Esophagus muscularis mucosa (tissue), 4 donors: Measurements from ENCODE around the gene CDC37L1. TPM values are rescaled to one million over a fixed set of nuclear protein-coding genes. Genes with fewer than 3 reads are reported as not detected.

ENCODE experiments used
- DNase-seq: peaks from one replicate; pipeline ENCODE4 v3.0.0-alpha.2; 2017; ENCODE audit errors: extremely low spot score
- H3K27ac ChIP-seq, 4 donors: fragments of 200-600 bp; sonication (generic); replicated peaks in 1 of 4; 1 replicate in 3 of 4; 2 replicates in 1 of 4; pipeline ENCODE4 v1.5.1; 2016 to 2019; ENCODE audit warnings: mild to moderate bottlenecking in 1 of 4
- H3K27me3 ChIP-seq, 4 donors: fragments of 200-600 bp; sonication (generic); one replicate each; pipeline versions ENCODE4 v1.5.1 to v1.6.0; 2016 to 2019
- H3K36me3 ChIP-seq, 4 donors: fragments of 200-600 bp; sonication (generic); one replicate each; pipeline ENCODE4 v1.5.1; 2016 to 2019
- H3K4me1 ChIP-seq, 4 donors: fragments of 200-600 bp; sonication (generic); one replicate each; pipeline ENCODE4 v1.5.1; 2016 to 2019
- H3K4me3 ChIP-seq, 4 donors: fragments of 200-600 bp; sonication (generic); 1 replicate in 2 of 4; 2 replicates in 2 of 4; pipeline ENCODE4 v1.5.1; 2016 to 2019; ENCODE audit warnings: mild to moderate bottlenecking in 4 of 4, moderate library complexity in 1 of 4
- H3K9me3 ChIP-seq, 4 donors: fragments of 200-600 bp; sonication (generic); 1 replicate in 3 of 4; 2 replicates in 1 of 4; pipeline ENCODE4 v1.5.1; 2016 to 2019
- EP300 ChIP-seq: sonication (generic); formaldehyde crosslinking; IDR thresholded peaks from one replicate; pipeline ENCODE4 v1.6.1; 2017; ENCODE audit warnings: antibody characterized with exemption
- POLR2A ChIP-seq: fragments of 450-650 bp; IDR thresholded peaks from one replicate; pipeline ENCODE4 v1.6.1; 2017; ENCODE audit warnings: antibody characterized with exemption, moderate library complexity, mild to moderate bottlenecking, low read depth
- POLR2AphosphoS5 ChIP-seq, 2 donors: sonication (generic); formaldehyde crosslinking; IDR thresholded peaks; one replicate each; pipeline ENCODE4 v1.6.1; 2017; ENCODE audit warnings: antibody characterized with exemption in 2 of 2
- WGBS: methylation state at CpG from one replicate; pipeline ENCODE4 v1.1.5; 2018; 5-methylcytosine and 5-hydroxymethylcytosine counted together
- intact Hi-C: fragments of 100-400 bp; cut with DNase I; formaldehyde crosslinking; loops from one replicate; pipeline ENCODE4 v1.15.1; 2023
- total RNA-seq, 4 donors: library from RNA; depleted of rRNA; stranded (reverse); fragments of >200 nt; gene quantifications; one replicate each; pipeline versions ENCODE4 v1.1.0 to v1.2.1, GENCODE V29; 2016
- TF ChIP-seq, protein P1 (sequence below), 3 experiments: fragments of 200-600 bp in 2 of 3; fragments of 450-650 bp in 1 of 3; sonication (generic) in 2 of 3; IDR thresholded peaks; one replicate each; pipeline ENCODE4 v1.5.1; 2017 to 2019; ENCODE audit warnings: antibody characterized with exemption in 3 of 3, mild to moderate bottlenecking in 2 of 3, moderate library complexity in 1 of 3

The CDC37L1 gene
- total RNA-seq, 4 donors from 2014 or later, result 78.3 to 115 (median 86.4) TPM

DNA sequence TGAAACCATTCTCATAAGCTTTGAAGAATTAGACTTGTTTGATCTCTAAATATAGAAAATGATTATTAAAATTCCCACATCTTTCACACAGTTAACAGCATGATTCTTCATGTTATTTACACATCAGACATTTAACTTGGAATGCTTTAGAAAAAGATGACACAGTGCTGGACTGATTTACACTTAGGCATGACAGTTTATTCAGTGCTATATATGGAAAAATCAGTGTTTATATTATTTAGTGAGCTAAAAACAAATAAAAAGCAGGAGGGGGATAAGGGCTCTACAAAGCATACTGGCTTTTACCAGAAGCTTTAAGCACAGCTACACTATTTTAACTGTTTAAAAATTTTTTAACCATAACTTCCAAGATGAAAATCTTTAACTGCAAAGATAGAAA, 30.0 kb downstream of the CDC37L1 start:
- Histone ChIP-seq H3K4me1 (peaks cover 0 to 11% (median 7%) of the 10 kb centered on the region in 4 donors), H3K36me3 (peaks cover 0 to 82% (median 45%) of the 10 kb centered on the region in 4 donors), H3K4me3 (no peak overlapping the region), H3K27ac (no peak overlapping the region), H3K9me3 (no peaks in the 10 kb centered on the region), H3K27me3 (no peaks in the 10 kb centered on the region)
- no peak for DNase-seq
- intact Hi-C loops, result no loop called here
- no peak for TF ChIP-seq POLR2A
- TF ChIP-seq EP300, result no peak
- TF ChIP-seq, protein P1, sequence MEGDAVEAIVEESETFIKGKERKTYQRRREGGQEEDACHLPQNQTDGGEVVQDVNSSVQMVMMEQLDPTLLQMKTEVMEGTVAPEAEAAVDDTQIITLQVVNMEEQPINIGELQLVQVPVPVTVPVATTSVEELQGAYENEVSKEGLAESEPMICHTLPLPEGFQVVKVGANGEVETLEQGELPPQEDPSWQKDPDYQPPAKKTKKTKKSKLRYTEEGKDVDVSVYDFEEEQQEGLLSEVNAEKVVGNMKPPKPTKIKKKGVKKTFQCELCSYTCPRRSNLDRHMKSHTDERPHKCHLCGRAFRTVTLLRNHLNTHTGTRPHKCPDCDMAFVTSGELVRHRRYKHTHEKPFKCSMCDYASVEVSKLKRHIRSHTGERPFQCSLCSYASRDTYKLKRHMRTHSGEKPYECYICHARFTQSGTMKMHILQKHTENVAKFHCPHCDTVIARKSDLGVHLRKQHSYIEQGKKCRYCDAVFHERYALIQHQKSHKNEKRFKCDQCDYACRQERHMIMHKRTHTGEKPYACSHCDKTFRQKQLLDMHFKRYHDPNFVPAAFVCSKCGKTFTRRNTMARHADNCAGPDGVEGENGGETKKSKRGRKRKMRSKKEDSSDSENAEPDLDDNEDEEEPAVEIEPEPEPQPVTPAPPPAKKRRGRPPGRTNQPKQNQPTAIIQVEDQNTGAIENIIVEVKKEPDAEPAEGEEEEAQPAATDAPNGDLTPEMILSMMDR (IDR thresholded peaks at IDR 0.05), result no peak

DNA sequence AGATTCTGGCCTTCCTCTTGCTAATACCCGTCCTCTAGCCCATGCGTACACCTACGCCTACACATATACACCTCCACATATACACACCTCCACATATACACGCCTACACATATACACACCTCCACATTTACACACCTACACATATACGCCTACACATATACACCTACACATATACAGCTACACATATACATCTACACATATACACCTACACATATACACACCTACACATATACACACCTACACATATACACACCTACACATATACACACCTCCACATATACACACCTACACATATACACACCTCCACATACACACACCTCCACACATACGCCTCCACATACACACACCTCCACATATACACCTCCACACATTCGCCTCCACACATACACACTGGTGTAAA, 34.5 kb downstream of the CDC37L1 start:
- peaks cover 32 to 89% (median 68%) of the 10 kb centered on the region in 4 donors for H3K36me3 ChIP-seq
- DNase-seq, result no peak
- WGBS, result 71% methylated on average over 7 of the region's 7 CpGs
- H3K9me3 ChIP-seq, result no peaks in the 10 kb centered on the region
- no peaks in the 10 kb centered on the region for H3K27me3 ChIP-seq
- no peak overlapping the region for H3K27ac ChIP-seq
- no peak for TF ChIP-seq POLR2A
- TF ChIP-seq, protein P1 (IDR thresholded peaks at IDR 0.05), result no peak
- no peak for TF ChIP-seq EP300
- intact Hi-C loops, result no loop called here
- H3K4me1 ChIP-seq, result peaks cover 0 to 10% (median 5%) of the 10 kb centered on the region in 4 donors
- H3K4me3 ChIP-seq, result no peak overlapping the region

DNA sequence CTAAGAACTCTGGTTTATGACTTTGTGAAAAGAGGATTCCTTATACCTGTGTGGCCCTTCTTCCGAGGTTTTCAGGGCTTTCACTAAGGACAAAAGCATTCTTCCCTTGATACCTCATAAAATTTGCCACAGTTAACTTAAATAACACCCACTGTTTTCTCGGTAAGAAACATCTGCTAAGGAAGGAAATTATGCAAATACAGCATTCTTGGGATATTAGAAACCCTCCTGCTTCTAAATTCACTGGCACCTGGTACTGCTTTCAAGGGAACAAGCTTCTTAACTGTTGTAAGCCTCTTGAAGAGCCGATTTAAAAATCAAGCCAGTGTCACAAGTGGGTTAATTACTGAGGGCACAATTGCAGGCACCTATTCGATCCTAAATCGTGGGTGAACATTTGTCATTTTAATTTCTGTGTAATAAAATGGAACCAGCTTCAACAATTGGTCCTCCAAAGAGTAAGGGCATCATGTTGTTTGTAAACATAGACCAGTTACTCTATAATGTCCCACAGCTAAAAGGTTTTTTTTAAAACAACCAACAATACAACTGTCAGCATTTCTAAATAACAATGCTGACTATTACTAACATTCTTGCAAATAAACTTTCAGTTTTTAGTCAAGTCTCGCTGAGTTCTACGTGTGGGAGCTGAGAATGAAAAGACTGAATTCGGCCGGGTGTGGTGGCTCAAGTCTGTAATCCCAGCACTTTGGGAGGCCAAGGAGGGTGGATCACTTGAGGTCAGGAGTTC, 35.1 kb downstream of the CDC37L1 start:
- TF ChIP-seq POLR2AphosphoS5 (IDR thresholded peaks at IDR 0.05) (no peak), EP300 (no peak), POLR2A (no peak)
- TF ChIP-seq, protein P1 (IDR thresholded peaks at IDR 0.05), result no peak
- Histone ChIP-seq H3K27me3 (no peaks in the 10 kb centered on the region), H3K27ac (no peak overlapping the region), H3K4me1 (peaks cover 0 to 4% (median 2%) of the 10 kb centered on the region in 4 donors), H3K9me3 (no peaks in the 10 kb centered on the region), H3K36me3 (peaks cover 35 to 94% (median 74%) of the 10 kb centered on the region in 4 donors), H3K4me3 (no peak overlapping the region)
- intact Hi-C loops, result no loop called here
- DNase-seq, result no peak
- WGBS, result 86% methylated on average over 9 of the region's 9 CpGs

DNA sequence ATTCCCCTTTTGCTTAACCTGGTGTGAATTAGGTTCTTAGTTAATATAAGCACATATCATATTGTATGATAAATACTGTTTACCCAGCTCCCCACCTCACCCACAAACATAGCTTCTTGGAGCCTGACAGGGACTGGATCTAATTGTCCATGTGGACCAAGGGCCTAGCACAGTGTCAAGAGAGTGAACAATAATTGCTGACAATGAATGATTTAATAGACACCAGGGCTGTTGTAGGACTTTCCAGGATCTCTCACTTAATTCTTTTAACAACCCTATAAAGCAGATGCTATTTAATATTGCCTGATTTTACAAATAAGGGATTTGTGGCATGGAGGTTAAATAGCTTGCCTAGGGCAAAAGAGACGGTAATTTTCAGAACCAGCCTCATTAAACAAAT, 36.8 kb downstream of the CDC37L1 start:
- peaks cover 36 to 89% (median 72%) of the 10 kb centered on the region in 4 donors for H3K36me3 ChIP-seq

More for the DNA sequence above, 36.8 kb downstream of the CDC37L1 start:
- TF ChIP-seq, protein P1 (IDR thresholded peaks at IDR 0.05), result no peak
- TF ChIP-seq EP300, result no peak
- no peak for TF ChIP-seq POLR2A
- no peak for TF ChIP-seq POLR2AphosphoS5 (IDR thresholded peaks at IDR 0.05)
- intact Hi-C loops, result no loop called here
- Histone ChIP-seq H3K4me3 (no peak overlapping the region), H3K9me3 (no peaks in the 10 kb centered on the region), H3K4me1 (no peaks in the 10 kb centered on the region), H3K27ac (no peak overlapping the region), H3K27me3 (no peaks in the 10 kb centered on the region)
- DNase-seq, result no peak
- WGBS, result 100% methylated on average over 1 of the region's 1 CpG
